MM.1S (cell line): ENCODE measurements around the gene PACRG.

Source experiments
- DNase-seq: peaks from one replicate; pipeline ENCODE4 v3.0.0-alpha.2; 2015
- H2AFZ ChIP-seq: fragments of 300-600 bp; sonication (generic); 2 replicates; pipeline ENCODE4 v1.6.0; 2016; ENCODE audit warnings: antibody characterized with exemption, low read length
- H3F3A ChIP-seq: fragments of 300-600 bp; sonication (generic); 2 replicates; pipeline ENCODE4 v1.6.1; 2016; ENCODE audit warnings: mild to moderate bottlenecking, antibody characterized with exemption, low read length, moderate library complexity, mixed read lengths; ENCODE audit not compliant: insufficient read depth
- H3K27ac ChIP-seq: fragments of 300-600 bp; sonication (generic); 2 replicates; pipeline ENCODE4 v1.5.1; 2016; ENCODE audit warnings: mild to moderate bottlenecking, low read length
- H3K27me3 ChIP-seq: fragments of 300-600 bp; sonication (generic); replicated peaks from 2 replicates; pipeline ENCODE4 v1.6.0; 2016; ENCODE audit warnings: low read length; ENCODE audit not compliant: insufficient read depth
- H3K36me3 ChIP-seq: fragments of 300-600 bp; sonication (generic); replicated peaks from 2 replicates; pipeline ENCODE4 v1.6.1; 2016; ENCODE audit warnings: mild to moderate bottlenecking, low read length, mixed read lengths; ENCODE audit not compliant: insufficient read depth
- H3K4me1 ChIP-seq: fragments of 300-600 bp; sonication (generic); 2 replicates; pipeline ENCODE4 v1.6.1; 2016; ENCODE audit warnings: low read length, mixed read lengths
- H3K4me2 ChIP-seq: fragments of 300-600 bp; sonication (generic); 2 replicates; pipeline ENCODE4 v1.6.0; 2016; ENCODE audit warnings: low read depth, low read length
- H3K4me3 ChIP-seq: fragments of 300-600 bp; sonication (generic); 2 replicates; pipeline ENCODE4 v1.5.1; 2016; ENCODE audit warnings: low read length, mixed read lengths
- H3K79me2 ChIP-seq: fragments of 300-600 bp; sonication (generic); 2 replicates; pipeline ENCODE4 v1.6.1; 2016; ENCODE audit warnings: mixed run types, low read length, mixed read lengths
- H3K9ac ChIP-seq: fragments of 300-600 bp; sonication (generic); 2 replicates; pipeline ENCODE4 v1.6.1; 2016; ENCODE audit warnings: low read length, mixed read lengths
- H3K9me2 ChIP-seq: fragments of 300-600 bp; sonication (generic); replicated peaks from 2 replicates; pipeline ENCODE4 v1.6.1; 2016; ENCODE audit warnings: mild to moderate bottlenecking, low read length, mixed read lengths; ENCODE audit not compliant: insufficient read depth
- H3K9me3 ChIP-seq: fragments of 300-600 bp; sonication (generic); replicated peaks from 2 replicates; pipeline ENCODE4 v1.6.1; 2016; ENCODE audit warnings: mild to moderate bottlenecking, low read length, mixed read lengths; ENCODE audit not compliant: insufficient read depth
- H4K20me1 ChIP-seq: fragments of 300-600 bp; sonication (generic); 2 replicates; pipeline ENCODE4 v1.6.1; 2016; ENCODE audit warnings: mild to moderate bottlenecking, low read length, moderate library complexity, mixed read lengths; ENCODE audit not compliant: insufficient read depth
- EZH2 ChIP-seq: fragments of 300-600 bp; sonication (generic); optimal IDR thresholded peaks from 2 replicates; pipeline ENCODE3; 2017; ENCODE audit warnings: low read depth, mild to moderate bottlenecking, antibody characterized with exemption, low read length, mixed read lengths
- EZH2phosphoT487 ChIP-seq: fragments of 300-600 bp; sonication (generic); IDR thresholded peaks from 2 replicates; pipeline ENCODE4 v1.6.1; 2018; ENCODE audit warnings: antibody characterized with exemption, low read length
- TF ChIP-seq, protein P1 (sequence below): fragments of 300-600 bp; sonication (generic); IDR thresholded peaks from 2 replicates; pipeline ENCODE4 v1.5.1; 2016; ENCODE audit warnings: antibody characterized with exemption, low read length, mixed read lengths

The PACRG gene

GRCh38 chr6:163127587-163127986, 399.8 kb downstream of the PACRG start:
- TF ChIP-seq EZH2phosphoT487 (no peak), EZH2 (no peak)
- TF ChIP-seq, protein P1, sequence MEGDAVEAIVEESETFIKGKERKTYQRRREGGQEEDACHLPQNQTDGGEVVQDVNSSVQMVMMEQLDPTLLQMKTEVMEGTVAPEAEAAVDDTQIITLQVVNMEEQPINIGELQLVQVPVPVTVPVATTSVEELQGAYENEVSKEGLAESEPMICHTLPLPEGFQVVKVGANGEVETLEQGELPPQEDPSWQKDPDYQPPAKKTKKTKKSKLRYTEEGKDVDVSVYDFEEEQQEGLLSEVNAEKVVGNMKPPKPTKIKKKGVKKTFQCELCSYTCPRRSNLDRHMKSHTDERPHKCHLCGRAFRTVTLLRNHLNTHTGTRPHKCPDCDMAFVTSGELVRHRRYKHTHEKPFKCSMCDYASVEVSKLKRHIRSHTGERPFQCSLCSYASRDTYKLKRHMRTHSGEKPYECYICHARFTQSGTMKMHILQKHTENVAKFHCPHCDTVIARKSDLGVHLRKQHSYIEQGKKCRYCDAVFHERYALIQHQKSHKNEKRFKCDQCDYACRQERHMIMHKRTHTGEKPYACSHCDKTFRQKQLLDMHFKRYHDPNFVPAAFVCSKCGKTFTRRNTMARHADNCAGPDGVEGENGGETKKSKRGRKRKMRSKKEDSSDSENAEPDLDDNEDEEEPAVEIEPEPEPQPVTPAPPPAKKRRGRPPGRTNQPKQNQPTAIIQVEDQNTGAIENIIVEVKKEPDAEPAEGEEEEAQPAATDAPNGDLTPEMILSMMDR, result no peak
- Histone ChIP-seq H3K9me3 (no peaks in the 10 kb centered on the region), H3K36me3 (no peaks in the 10 kb centered on the region), H3K4me1 (no peaks in the 10 kb centered on the region), H2AFZ (no peak overlapping the region), H3K4me3 (no peak overlapping the region), H3K9ac (no peak overlapping the region), H3K4me2 (no peak overlapping the region), H3K79me2 (no peaks in the 10 kb centered on the region), H3K27ac (no peak overlapping the region), H3K9me2 (no peaks in the 10 kb centered on the region), H4K20me1 (no peaks in the 10 kb centered on the region), H3F3A (no peaks in the 10 kb centered on the region), H3K27me3 (no peaks in the 10 kb centered on the region)
- DNase-seq, result no peak

- Histone ChIP-seq H3K27me3 (no peaks in the 10 kb centered on the region), H3K36me3 (no peaks in the 10 kb centered on the region), H3F3A (no peaks in the 10 kb centered on the region), H4K20me1 (no peaks in the 10 kb centered on the region), H2AFZ (no peak overlapping the region), H3K9me2 (no peaks in the 10 kb centered on the region), H3K4me1 (no peaks in the 10 kb centered on the region), H3K4me3 (no peak overlapping the region), H3K27ac (no peak overlapping the region), H3K4me2 (no peak overlapping the region), H3K9ac (no peak overlapping the region), H3K9me3 (no peaks in the 10 kb centered on the region), H3K79me2 (no peaks in the 10 kb centered on the region)
- TF ChIP-seq EZH2 (no peak), EZH2phosphoT487 (no peak)
- TF ChIP-seq, protein P1, result no peak
- DNase-seq, result no peak
These were observed 400.6 kb downstream of the PACRG start for GRCh38 chr6:163128324-163128723.

- Histone ChIP-seq H3F3A (no peaks in the 10 kb centered on the region), H2AFZ (no peak overlapping the region), H3K9ac (no peak overlapping the region), H3K27me3 (no peaks in the 10 kb centered on the region), H3K4me1 (no peaks in the 10 kb centered on the region), H3K4me2 (no peak overlapping the region), H4K20me1 (no peaks in the 10 kb centered on the region), H3K36me3 (no peaks in the 10 kb centered on the region), H3K4me3 (no peak overlapping the region), H3K27ac (no peak overlapping the region), H3K9me2 (no peaks in the 10 kb centered on the region), H3K79me2 (no peaks in the 10 kb centered on the region), H3K9me3 (no peaks in the 10 kb centered on the region)
- DNase-seq, result no peak
- no peak for TF ChIP-seq EZH2
- no peak for TF ChIP-seq EZH2phosphoT487
- TF ChIP-seq, protein P1, result no peak
These were observed 404.4 kb downstream of the PACRG start for GRCh38 chr6:163132050-163132750.
